CD4-positive, CD25-positive, alpha-beta regulatory T cell (primary cell): Measurements from ENCODE around the gene SGMS1. TPM values are rescaled to one million over a fixed set of nuclear protein-coding genes. Genes with fewer than 3 reads are reported as not detected.

ENCODE experiments used
- ATAC-seq, 2 donors: fragments of 150-1000 bp; cut with Tn5 transposase; one replicate each; pipeline ENCODE4 v1.10.0; 2021; ENCODE audit warnings: low read depth in 2 of 2, moderate number of reproducible peaks in 2 of 2, moderate library complexity in 1 of 2
- DNase-seq, 3 donors: peaks; one replicate each; pipeline versions ENCODE4 v3.0.0 to v3.0.0-alpha.2; 2012 to 2022; ENCODE audit warnings: mixed read lengths in 1 of 3
- H3K27ac ChIP-seq: one replicate; pipeline ENCODE4 v1.7.0; 2013; ENCODE audit warnings: mild to moderate bottlenecking, low read length; ENCODE audit not compliant: insufficient read depth, poor library complexity, severe bottlenecking
- H3K27me3 ChIP-seq: one replicate; pipeline ENCODE4 v1.7.0; 2013; ENCODE audit warnings: low read length; ENCODE audit not compliant: control insufficient read depth, insufficient read depth
- H3K36me3 ChIP-seq: one replicate; pipeline ENCODE4 v1.7.0; 2013; ENCODE audit warnings: mild to moderate bottlenecking, low read length, moderate library complexity; ENCODE audit not compliant: control insufficient read depth, insufficient read depth
- H3K4me1 ChIP-seq: 2 replicates; pipeline ENCODE4 v1.7.0; 2013; ENCODE audit warnings: mild to moderate bottlenecking, low read length; ENCODE audit not compliant: insufficient read depth, control insufficient read depth, poor library complexity, severe bottlenecking
- H3K4me3 ChIP-seq: one replicate; pipeline ENCODE4 v1.7.0; 2013; ENCODE audit warnings: low read depth, mild to moderate bottlenecking, low read length, moderate library complexity
- H3K9me3 ChIP-seq, 2 experiments: 1 replicate in 1 of 2; 2 replicates in 1 of 2; pipeline ENCODE4 v1.7.0; 2013; ENCODE audit warnings: low read length in 2 of 2, mild to moderate bottlenecking in 1 of 2, moderate library complexity in 1 of 2; ENCODE audit not compliant: control insufficient read depth in 2 of 2
- H3K27ac Mint-ChIP-seq, 3 donors: one replicate each; pipeline ENCODE4 v1.8.0; 2020 to 2022; ENCODE audit warnings: mild to moderate bottlenecking in 3 of 3, mixed read lengths in 3 of 3, moderate library complexity in 2 of 3
- H3K27me3 Mint-ChIP-seq: one replicate; pipeline ENCODE4 v1.8.0; 2022; ENCODE audit warnings: mild to moderate bottlenecking, mixed read lengths
- H3K36me3 Mint-ChIP-seq: one replicate; pipeline ENCODE4 v1.8.0; 2020; ENCODE audit warnings: mixed read lengths
- H3K4me1 Mint-ChIP-seq, 4 donors: one replicate each; pipeline ENCODE4 v1.8.0; 2020 to 2022; ENCODE audit warnings: mixed read lengths in 4 of 4, mild to moderate bottlenecking in 1 of 4
- H3K4me3 Mint-ChIP-seq, 4 donors: one replicate each; pipeline ENCODE4 v1.8.0; 2020 to 2022; ENCODE audit warnings: mild to moderate bottlenecking in 4 of 4, mixed read lengths in 4 of 4, moderate library complexity in 3 of 4
- H3K9me3 Mint-ChIP-seq, 7 donors: one replicate each; pipeline ENCODE4 v1.8.0; 2020 to 2022; ENCODE audit warnings: mixed read lengths in 7 of 7, mild to moderate bottlenecking in 3 of 7, moderate library complexity in 2 of 7
- polyA plus RNA-seq, 4 donors: library from polyadenylated mRNA; unstranded; fragments of 300-500 nt; fragmentation: Illumina TruSeq; gene quantifications; one replicate each; pipeline ENCODE4 v1.2.3, GENCODE V29; 2021
- total RNA-seq: library from RNA; stranded (reverse); gene quantifications from one replicate; pipeline ENCODE4 v1.2.3, GENCODE V29; 2022

SGMS1 gene
- total and polyA plus RNA-seq, 5 donors from 2014 or later, result 25.7 to 241 (median 33.0) TPM

DNA sequence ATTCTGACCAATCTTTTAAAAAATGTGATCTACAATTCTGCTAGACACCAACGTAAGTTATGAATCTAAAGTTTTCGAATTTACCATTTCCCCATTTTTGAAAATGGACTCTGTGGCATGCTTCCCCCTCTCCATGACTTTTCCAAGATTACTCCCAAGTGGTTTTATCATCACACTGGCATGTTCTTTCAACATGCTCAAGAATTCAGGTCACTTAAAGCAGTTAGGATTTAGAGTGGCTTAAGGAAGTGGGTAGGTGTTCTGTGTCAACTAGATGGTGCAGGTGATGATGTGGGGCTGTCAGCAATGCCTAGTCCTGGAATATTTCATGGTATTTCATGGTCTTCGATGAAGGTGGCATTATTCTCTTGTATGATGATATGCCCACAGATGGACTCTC is 208.5 kb downstream of the SGMS1 start:
- Histone ChIP-seq H3K27ac (peak overlapping the region; percentile 81), H3K4me1 (peaks cover 66% of the 10 kb centered on the region), H3K36me3 (no peaks in the 10 kb centered on the region), H3K4me3 (peak overlapping the region; percentile 96), H3K9me3 (no peaks in the 10 kb centered on the region), H3K27me3 (no peaks in the 10 kb centered on the region)
- Mint-ChIP-seq H3K36me3 (no peaks in the 10 kb centered on the region), H3K27me3 (no peaks in the 10 kb centered on the region), H3K4me3 (peak overlapping the region; percentile 84 to 96 (median 90)), H3K27ac (peak overlapping the region in 2 of 3 donors; percentile 14 to 91), H3K9me3 (no peaks in the 10 kb centered on the region), H3K4me1 (peaks cover 29 to 74% (median 57%) of the 10 kb centered on the region in 4 donors)
- DNase-seq (no peak), ATAC-seq (no peak)

- Mint-ChIP-seq H3K36me3 (peaks cover 21% of the 10 kb centered on the region), H3K9me3 (peaks cover 0 to 8% (median 2%) of the 10 kb centered on the region in 7 donors), H3K4me1 (peaks cover 46 to 86% (median 64%) of the 10 kb centered on the region in 4 donors), H3K27me3 (no peaks in the 10 kb centered on the region), H3K4me3 (peak overlapping the region; percentile 57 to 80 (median 64)), H3K27ac (peak overlapping the region; percentile 27 to 67 (median 59))
- no peak for DNase-seq
- Histone ChIP-seq H3K4me3 (peak overlapping the region; percentile 96), H3K9me3 (peaks cover 0 to 4% of the 10 kb centered on the region in 2 experiments), H3K27ac (peak overlapping the region; percentile 57), H3K27me3 (no peaks in the 10 kb centered on the region), H3K36me3 (peaks cover 8% of the 10 kb centered on the region), H3K4me1 (peaks cover 63% of the 10 kb centered on the region)
- ATAC-seq, result peak; percentile 11 to 33
These were observed 213.5 kb downstream of the SGMS1 start for GRCh38 chr10:50410066-50410811.

- peaks cover 0 to 4% of the 10 kb centered on the region in 2 experiments for H3K9me3 ChIP-seq
- H3K36me3 Mint-ChIP-seq, result peaks cover 26% of the 10 kb centered on the region
- H3K27ac ChIP-seq, result peak overlapping the region; percentile 65
- peaks cover 48 to 90% (median 73%) of the 10 kb centered on the region in 4 donors for H3K4me1 Mint-ChIP-seq
- peaks cover 49% of the 10 kb centered on the region for H3K4me1 ChIP-seq
- H3K27me3 ChIP-seq, result no peaks in the 10 kb centered on the region
- H3K4me3 ChIP-seq, result peak overlapping the region; percentile 45
- no peak for ATAC-seq
- peaks cover 0 to 8% (median 2%) of the 10 kb centered on the region in 7 donors for H3K9me3 Mint-ChIP-seq
- peak overlapping the region; percentile 35 to 82 (median 64) for H3K4me3 Mint-ChIP-seq
- H3K27ac Mint-ChIP-seq, result peak overlapping the region in 2 of 3 donors; percentile 5 to 57
- H3K27me3 Mint-ChIP-seq, result no peaks in the 10 kb centered on the region
- no peak for DNase-seq
- H3K36me3 ChIP-seq, result peaks cover 12% of the 10 kb centered on the region
These were observed 216.5 kb downstream of the SGMS1 start for GRCh38 chr10:50407076-50407801.

DNA sequence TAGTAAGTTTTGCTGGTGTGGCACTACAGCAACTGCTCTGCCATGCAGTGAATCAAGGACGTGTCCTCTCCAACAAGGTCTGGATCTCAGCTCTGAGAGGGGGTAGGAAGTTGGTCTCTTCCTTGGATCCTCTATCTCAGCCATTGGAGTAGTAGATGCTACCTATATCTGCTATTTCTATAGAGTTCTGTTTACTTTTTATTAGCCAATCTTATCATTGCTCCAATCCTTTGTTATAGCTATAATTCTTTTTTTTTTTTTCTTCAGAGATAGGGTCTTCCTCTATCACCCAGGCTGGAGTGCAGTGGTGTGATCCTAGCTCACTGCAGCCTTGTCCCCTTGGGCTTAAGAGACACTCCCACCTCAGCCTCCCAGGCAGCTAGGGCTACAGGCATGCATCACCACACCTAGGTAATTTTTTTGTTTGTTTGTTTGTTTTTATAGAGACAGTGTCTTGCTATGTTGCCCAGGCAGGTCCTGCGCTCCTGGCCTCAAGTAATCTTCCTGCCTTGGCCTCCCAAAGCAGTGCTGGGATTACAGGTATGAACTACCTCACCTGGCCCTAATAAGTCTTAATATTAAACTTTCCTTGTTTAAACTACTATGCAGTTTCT is 217.2 kb downstream of the SGMS1 start:
- Histone ChIP-seq H3K4me3 (peak overlapping the region; percentile 45), H3K9me3 (peaks cover 0 to 4% of the 10 kb centered on the region in 2 experiments), H3K27me3 (no peaks in the 10 kb centered on the region), H3K27ac (peak overlapping the region; percentile 65), H3K36me3 (peaks cover 12% of the 10 kb centered on the region), H3K4me1 (peaks cover 42% of the 10 kb centered on the region)
- peak overlapping the region; percentile 4 to 59 (median 29) for H3K4me3 Mint-ChIP-seq
- ATAC-seq (no peak), DNase-seq (no peak)
- peak overlapping the region in 2 of 3 donors; percentile 57 for H3K27ac Mint-ChIP-seq
- H3K27me3 Mint-ChIP-seq, result no peaks in the 10 kb centered on the region
- peaks cover 26% of the 10 kb centered on the region for H3K36me3 Mint-ChIP-seq
- H3K9me3 Mint-ChIP-seq, result peaks cover 0 to 8% (median 2%) of the 10 kb centered on the region in 7 donors
- peaks cover 46 to 90% (median 73%) of the 10 kb centered on the region in 4 donors for H3K4me1 Mint-ChIP-seq

GRCh38 chr10:50405723-50406122 is 218.0 kb downstream of the SGMS1 start:
- H3K27ac ChIP-seq, result peak overlapping the region; percentile 65
- Mint-ChIP-seq H3K36me3 (peaks cover 26% of the 10 kb centered on the region), H3K9me3 (peaks cover 0 to 8% (median 2%) of the 10 kb centered on the region in 7 donors), H3K4me1 (peaks cover 47 to 90% (median 75%) of the 10 kb centered on the region in 4 donors), H3K27ac (no peak overlapping the region), H3K27me3 (no peaks in the 10 kb centered on the region), H3K4me3 (peak overlapping the region in 1 of 4 donors; percentile 30)
- H3K27me3 ChIP-seq, result no peaks in the 10 kb centered on the region
- ATAC-seq (no peak), DNase-seq (no peak)
- H3K4me1 ChIP-seq, result peaks cover 43% of the 10 kb centered on the region
- H3K9me3 ChIP-seq, result peaks cover 0 to 4% of the 10 kb centered on the region in 2 experiments
- peaks cover 12% of the 10 kb centered on the region for H3K36me3 ChIP-seq
- peak overlapping the region; percentile 27 for H3K4me3 ChIP-seq

DNA sequence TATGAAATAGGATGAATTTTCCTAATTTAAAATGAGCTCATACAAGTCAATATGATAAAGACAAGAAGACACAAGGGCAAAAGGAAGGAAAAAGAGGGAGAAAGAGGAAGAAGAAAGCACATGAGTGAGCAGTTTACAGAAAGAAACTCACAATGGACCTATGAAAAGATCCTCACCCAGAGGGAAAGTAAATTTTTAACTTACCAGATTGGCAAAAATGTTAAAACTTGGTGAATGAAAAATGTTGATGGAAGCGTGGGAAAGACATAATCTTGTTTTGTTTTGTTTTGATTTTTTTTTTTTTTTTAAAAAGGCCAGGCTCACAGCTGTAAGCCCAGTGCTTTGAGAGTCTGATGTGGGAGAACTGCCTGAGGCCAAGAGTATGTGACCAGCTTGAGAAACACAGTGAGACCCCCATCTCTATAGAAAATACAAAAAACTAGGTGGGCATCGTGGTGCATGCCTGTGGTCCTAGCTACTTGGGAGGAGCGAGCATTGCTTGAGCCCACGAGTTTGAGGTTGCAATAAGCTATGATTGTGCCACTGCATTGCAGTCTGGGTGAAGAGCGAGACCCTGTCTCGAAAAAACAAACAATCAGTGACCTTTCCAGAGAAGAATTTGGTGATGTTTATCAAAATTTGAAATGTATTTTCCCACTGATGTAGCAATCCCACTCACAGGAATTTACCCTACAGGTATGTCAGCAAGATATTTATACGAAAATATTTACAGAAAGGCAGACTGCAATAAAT is 219.6 kb downstream of the SGMS1 start:
- H3K4me1 Mint-ChIP-seq, result peaks cover 43 to 91% (median 76%) of the 10 kb centered on the region in 4 donors
- H3K9me3 ChIP-seq, result peaks cover 0 to 4% of the 10 kb centered on the region in 2 experiments
- H3K36me3 ChIP-seq, result peaks cover 12% of the 10 kb centered on the region
- no peaks in the 10 kb centered on the region for H3K27me3 Mint-ChIP-seq
- ATAC-seq, result no peak
- H3K4me1 ChIP-seq, result peaks cover 42% of the 10 kb centered on the region
- H3K27ac ChIP-seq, result peak overlapping the region; percentile 55
- H3K36me3 Mint-ChIP-seq, result peaks cover 24% of the 10 kb centered on the region
- peak overlapping the region; percentile 58 for H3K4me3 ChIP-seq
- peaks cover 0 to 8% (median 2%) of the 10 kb centered on the region in 7 donors for H3K9me3 Mint-ChIP-seq
- H3K27ac Mint-ChIP-seq, result peak overlapping the region; percentile 9 to 58 (median 57)
- no peaks in the 10 kb centered on the region for H3K27me3 ChIP-seq
- H3K4me3 Mint-ChIP-seq, result peak overlapping the region in 3 of 4 donors; percentile 2 to 39 (median 25)
- DNase-seq, result no peak

- H3K27ac Mint-ChIP-seq, result peak overlapping the region in 2 of 3 donors; percentile 57 to 60
- H3K4me1 Mint-ChIP-seq, result peaks cover 48 to 94% (median 76%) of the 10 kb centered on the region in 4 donors
- no peak for ATAC-seq
- H3K36me3 ChIP-seq, result peaks cover 10% of the 10 kb centered on the region
- peak overlapping the region; percentile 58 for H3K4me3 ChIP-seq
- no peaks in the 10 kb centered on the region for H3K27me3 Mint-ChIP-seq
- H3K9me3 ChIP-seq, result peaks cover 0 to 4% of the 10 kb centered on the region in 2 experiments
- peaks cover 51% of the 10 kb centered on the region for H3K4me1 ChIP-seq
- H3K9me3 Mint-ChIP-seq, result peaks cover 0 to 8% (median 2%) of the 10 kb centered on the region in 7 donors
- no peaks in the 10 kb centered on the region for H3K27me3 ChIP-seq
- peaks cover 19% of the 10 kb centered on the region for H3K36me3 Mint-ChIP-seq
- H3K27ac ChIP-seq, result peak overlapping the region; percentile 55
- H3K4me3 Mint-ChIP-seq, result peak overlapping the region; percentile 8 to 46 (median 39)
- DNase-seq, result no peak
These were observed 220.7 kb downstream of the SGMS1 start for GRCh38 chr10:50403074-50403473.
